Measurements from ENCODE around the gene WIPF3.

Gene WIPF3

DNA sequence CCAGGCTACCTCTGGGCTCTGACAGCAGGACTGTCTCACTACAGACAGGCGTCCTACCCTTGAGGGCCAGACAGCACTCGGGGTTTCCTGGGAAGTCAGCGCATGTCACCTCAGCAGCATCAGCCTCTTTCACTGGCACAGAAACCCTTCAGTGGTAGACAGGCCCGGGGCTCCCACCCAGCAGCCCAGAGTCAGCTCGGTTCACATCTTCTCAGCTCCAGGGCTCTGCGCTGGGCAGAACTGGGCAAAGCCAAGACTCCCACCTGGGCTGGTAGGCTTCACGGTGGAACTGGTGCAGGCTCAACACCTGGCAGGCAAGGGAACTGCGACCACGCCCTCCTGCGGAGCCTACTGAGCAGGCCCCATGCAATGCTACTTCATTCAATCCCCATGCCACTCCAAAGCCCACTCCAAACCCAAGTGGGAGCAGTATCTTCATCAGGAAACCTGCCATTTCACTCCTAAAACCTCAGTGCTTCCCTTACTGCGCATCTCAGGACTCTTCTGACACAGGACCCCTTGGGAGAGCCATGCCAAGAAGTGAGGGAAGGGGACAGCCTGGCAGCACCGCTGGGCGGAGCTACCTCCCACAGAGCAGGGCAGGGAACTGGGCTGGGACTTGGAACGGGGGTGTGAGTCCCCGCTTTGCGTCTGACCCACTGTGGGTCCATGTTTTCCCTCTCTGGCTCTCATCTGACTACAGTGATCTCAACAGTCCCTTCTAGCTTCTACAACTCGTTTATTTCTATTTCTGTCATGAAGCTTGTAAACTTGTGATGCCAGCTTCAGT is 122.9 kb downstream of the WIPF3 start:
- no peaks in the 10 kb centered on the region for H3K79me2 ChIP-seq (ENCODE audit: control insufficient read depth, low read length)
- H3K27ac ChIP-seq (ENCODE audit: low read depth, low read length) = no peak overlapping the region
- H3K9me2 ChIP-seq (replicated peaks; ENCODE audit: control insufficient read depth, low read length) = no peaks in the 10 kb centered on the region
- H3F3A ChIP-seq (ENCODE audit: control insufficient read depth, insufficient read depth) = no peaks in the 10 kb centered on the region
- no peaks in the 10 kb centered on the region for H3K9me3 ChIP-seq (ENCODE audit: control insufficient read depth, insufficient read depth, low read length)
- H3K4me1 ChIP-seq (ENCODE audit: control insufficient read depth, low read length) = no peaks in the 10 kb centered on the region
- peaks cover 17% of the 10 kb centered on the region for H3K36me3 ChIP-seq (ENCODE audit: control insufficient read depth, low read length)
- H3K27me3 ChIP-seq (ENCODE audit: control insufficient read depth, low read length) = no peaks in the 10 kb centered on the region
- H4K20me1 ChIP-seq (ENCODE audit: control insufficient read depth, insufficient read depth, low read depth, low read length) = no peaks in the 10 kb centered on the region
- TF ChIP-seq EZH2phosphoT487 (IDR thresholded peaks at IDR 0.05; ENCODE audit: borderline replicate concordance, low read length) = no peak
- TF ChIP-seq, protein P1, sequence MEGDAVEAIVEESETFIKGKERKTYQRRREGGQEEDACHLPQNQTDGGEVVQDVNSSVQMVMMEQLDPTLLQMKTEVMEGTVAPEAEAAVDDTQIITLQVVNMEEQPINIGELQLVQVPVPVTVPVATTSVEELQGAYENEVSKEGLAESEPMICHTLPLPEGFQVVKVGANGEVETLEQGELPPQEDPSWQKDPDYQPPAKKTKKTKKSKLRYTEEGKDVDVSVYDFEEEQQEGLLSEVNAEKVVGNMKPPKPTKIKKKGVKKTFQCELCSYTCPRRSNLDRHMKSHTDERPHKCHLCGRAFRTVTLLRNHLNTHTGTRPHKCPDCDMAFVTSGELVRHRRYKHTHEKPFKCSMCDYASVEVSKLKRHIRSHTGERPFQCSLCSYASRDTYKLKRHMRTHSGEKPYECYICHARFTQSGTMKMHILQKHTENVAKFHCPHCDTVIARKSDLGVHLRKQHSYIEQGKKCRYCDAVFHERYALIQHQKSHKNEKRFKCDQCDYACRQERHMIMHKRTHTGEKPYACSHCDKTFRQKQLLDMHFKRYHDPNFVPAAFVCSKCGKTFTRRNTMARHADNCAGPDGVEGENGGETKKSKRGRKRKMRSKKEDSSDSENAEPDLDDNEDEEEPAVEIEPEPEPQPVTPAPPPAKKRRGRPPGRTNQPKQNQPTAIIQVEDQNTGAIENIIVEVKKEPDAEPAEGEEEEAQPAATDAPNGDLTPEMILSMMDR (IDR thresholded peaks at IDR 0.05; ENCODE audit: low read depth, low read length, poor library complexity, severe bottlenecking) = no peak
- H3K4me2 ChIP-seq (ENCODE audit: low read length) = no peak overlapping the region
- H3K4me3 ChIP-seq (ENCODE audit: low read length) = no peak overlapping the region

DNA sequence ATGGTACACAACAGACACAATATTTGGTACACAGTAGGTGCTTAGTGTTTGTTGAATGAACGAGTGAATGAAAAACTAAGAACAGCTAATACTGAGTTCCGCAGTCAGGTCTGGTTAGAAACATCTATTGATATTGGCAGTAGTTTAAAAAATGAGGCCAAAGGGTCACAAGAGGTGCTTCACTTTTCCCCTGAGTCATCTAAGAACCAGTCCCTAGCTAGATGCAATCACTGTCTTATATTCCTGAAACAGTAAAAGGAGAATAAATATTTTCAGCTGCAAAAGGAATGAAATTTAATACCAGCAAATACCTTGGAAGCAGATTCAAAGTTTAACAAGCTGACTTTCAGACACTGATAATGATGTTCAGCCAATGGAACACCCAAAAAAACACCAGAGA is 128.8 kb downstream of the WIPF3 start:
- TF ChIP-seq, protein P1 (IDR thresholded peaks at IDR 0.05; ENCODE audit: low read depth, low read length, poor library complexity, severe bottlenecking) = no peak
- no peak for TF ChIP-seq EZH2phosphoT487 (IDR thresholded peaks at IDR 0.05; ENCODE audit: borderline replicate concordance, low read length)
- Histone ChIP-seq H3K36me3 (ENCODE audit: control insufficient read depth, low read length) (peaks cover 60% of the 10 kb centered on the region), H3K9me3 (ENCODE audit: control insufficient read depth, insufficient read depth, low read length) (no peaks in the 10 kb centered on the region)

DNA sequence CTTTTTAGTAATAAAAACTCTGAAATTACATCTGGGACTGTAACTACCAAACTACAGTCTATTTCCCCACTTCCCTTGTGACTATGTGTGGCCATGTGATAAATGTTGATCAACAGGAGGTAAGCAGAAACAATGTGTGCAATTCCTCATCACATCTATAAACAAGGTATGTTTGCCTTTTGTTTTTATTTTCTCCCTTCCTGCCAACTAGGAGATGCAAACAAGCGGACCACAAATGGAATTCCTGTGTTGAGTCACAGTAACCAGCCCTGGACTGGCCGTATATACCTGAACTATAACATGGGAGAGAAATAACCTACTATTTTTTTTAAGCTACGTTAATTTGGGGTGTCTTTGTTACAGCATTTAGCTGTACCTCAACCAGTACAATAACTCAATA is 130.8 kb downstream of the WIPF3 start:
- H3F3A ChIP-seq (ENCODE audit: control insufficient read depth, insufficient read depth) = no peaks in the 10 kb centered on the region
- no peaks in the 10 kb centered on the region for H3K27me3 ChIP-seq (ENCODE audit: control insufficient read depth, low read length)
- H4K20me1 ChIP-seq (ENCODE audit: control insufficient read depth, insufficient read depth, low read depth, low read length) = no peaks in the 10 kb centered on the region
- H3K9me2 ChIP-seq (replicated peaks; ENCODE audit: control insufficient read depth, low read length) = no peaks in the 10 kb centered on the region
- no peak overlapping the region for H3K4me3 ChIP-seq (ENCODE audit: low read length)
- peaks cover 70% of the 10 kb centered on the region for H3K36me3 ChIP-seq (ENCODE audit: control insufficient read depth, low read length)
- no peak overlapping the region for H3K4me2 ChIP-seq (ENCODE audit: low read length)
- no peak overlapping the region for H3K27ac ChIP-seq (ENCODE audit: low read depth, low read length)
- H3K4me1 ChIP-seq (ENCODE audit: control insufficient read depth, low read length) = no peaks in the 10 kb centered on the region
- H3K9me3 ChIP-seq (ENCODE audit: control insufficient read depth, insufficient read depth, low read length) = no peaks in the 10 kb centered on the region
- no peaks in the 10 kb centered on the region for H3K79me2 ChIP-seq (ENCODE audit: control insufficient read depth, low read length)
- TF ChIP-seq EZH2phosphoT487 (IDR thresholded peaks at IDR 0.05; ENCODE audit: borderline replicate concordance, low read length) = no peak
- TF ChIP-seq, protein P1 (IDR thresholded peaks at IDR 0.05; ENCODE audit: low read depth, low read length, poor library complexity, severe bottlenecking) = no peak

More for the DNA sequence above, 128.8 kb downstream of the WIPF3 start:
- Histone ChIP-seq H3K9me2 (replicated peaks; ENCODE audit: control insufficient read depth, low read length) (no peaks in the 10 kb centered on the region), H3K4me1 (ENCODE audit: control insufficient read depth, low read length) (no peaks in the 10 kb centered on the region), H3F3A (ENCODE audit: control insufficient read depth, insufficient read depth) (no peaks in the 10 kb centered on the region), H3K27me3 (ENCODE audit: control insufficient read depth, low read length) (no peaks in the 10 kb centered on the region), H4K20me1 (ENCODE audit: control insufficient read depth, insufficient read depth, low read depth, low read length) (no peaks in the 10 kb centered on the region), H3K4me2 (ENCODE audit: low read length) (no peak overlapping the region), H3K27ac (ENCODE audit: low read depth, low read length) (no peak overlapping the region), H3K4me3 (ENCODE audit: low read length) (no peak overlapping the region), H3K79me2 (ENCODE audit: control insufficient read depth, low read length) (no peaks in the 10 kb centered on the region)
